Keratinocyte (primary cell): Measurements from ENCODE around the gene PTPRN2. TPM values are rescaled to one million over a fixed set of nuclear protein-coding genes. Genes with fewer than 3 reads are reported as not detected.

ENCODE experiments used
- DNase-seq: peaks from one replicate; pipeline ENCODE4 v3.0.0-alpha.2; 2011; ENCODE audit warnings: low read depth, missing footprints, low spot score
- FAIRE-seq: peaks from 2 replicates; lab custom pipeline; 2011; peaks lifted over from hg19 to GRCh38; lab: Jason Lieb, UNC
- H2AFZ ChIP-seq: 2 replicates; pipeline ENCODE4 v1.6.0; 2012; ENCODE audit warnings: low read length, control low read depth, inconsistent platforms; ENCODE audit not compliant: control insufficient read depth
- H3K27ac ChIP-seq: 2 replicates; pipeline ENCODE4 v1.5.1; 2011; ENCODE audit warnings: low read length; ENCODE audit not compliant: control insufficient read depth, insufficient read depth
- H3K27me3 ChIP-seq: 3 replicates; pipeline ENCODE4 v1.6.0; 2011; ENCODE audit warnings: low read length; ENCODE audit not compliant: control insufficient read depth, insufficient read depth; ENCODE audit errors: extremely low read depth
- H3K36me3 ChIP-seq, 2 experiments: 2 replicates in 1 of 2; 3 replicates in 1 of 2; pipeline ENCODE4 v1.5.1; 2011; ENCODE audit warnings: low read length in 2 of 2, mild to moderate bottlenecking in 1 of 2; ENCODE audit not compliant: control insufficient read depth in 2 of 2, insufficient read depth in 2 of 2; ENCODE audit errors: extremely low read depth in 1 of 2
- H3K4me1 ChIP-seq: 3 replicates; pipeline ENCODE4 v1.5.1; 2011; ENCODE audit warnings: low read length; ENCODE audit not compliant: control insufficient read depth, insufficient read depth; ENCODE audit errors: extremely low read depth
- H3K4me2 ChIP-seq: 3 replicates; pipeline ENCODE4 v1.6.0; 2011; ENCODE audit warnings: low read depth, low read length; ENCODE audit not compliant: control insufficient read depth, insufficient read depth; ENCODE audit errors: extremely low read depth
- H3K4me3 ChIP-seq, 3 experiments: fragments of 200-600 bp in 1 of 3; sonication (generic) in 1 of 3; 2 replicates in 2 of 3; 3 replicates in 1 of 3; pipeline ENCODE4 v1.5.1; 2011 to 2016; ENCODE audit warnings: low read length in 3 of 3, mild to moderate bottlenecking in 3 of 3, control low read depth in 2 of 3, inconsistent platforms in 1 of 3, low read depth in 1 of 3, mixed read lengths in 1 of 3, mixed run types in 1 of 3, moderate library complexity in 1 of 3; ENCODE audit not compliant: control insufficient read depth in 2 of 3, insufficient read depth in 2 of 3; ENCODE audit errors: extremely low read depth in 1 of 3
- H3K79me2 ChIP-seq: 2 replicates; pipeline ENCODE4 v1.6.0; 2012; ENCODE audit warnings: low read length; ENCODE audit not compliant: control insufficient read depth, insufficient read depth
- H3K9ac ChIP-seq: 3 replicates; pipeline ENCODE4 v1.6.0; 2011; ENCODE audit warnings: low read length; ENCODE audit not compliant: control insufficient read depth, insufficient read depth; ENCODE audit errors: extremely low read depth
- H3K9me1 ChIP-seq: 3 replicates; pipeline ENCODE4 v1.6.0; 2011; ENCODE audit warnings: low read length; ENCODE audit not compliant: control insufficient read depth, insufficient read depth; ENCODE audit errors: extremely low read depth
- H3K9me3 ChIP-seq: 2 replicates; pipeline ENCODE4 v1.5.1; 2012; ENCODE audit warnings: low read depth, low read length; ENCODE audit not compliant: control insufficient read depth
- H4K20me1 ChIP-seq: 3 replicates; pipeline ENCODE4 v1.6.0; 2011; ENCODE audit warnings: low read length; ENCODE audit not compliant: control insufficient read depth, insufficient read depth; ENCODE audit errors: extremely low read depth
- EZH2 ChIP-seq: IDR thresholded peaks from one replicate; pipeline ENCODE4 v1.6.1; 2012; ENCODE audit warnings: inconsistent platforms, mild to moderate bottlenecking, low read length, moderate library complexity
- dilution Hi-C: fragments of 300-500 bp; cut with MboI; formaldehyde crosslinking; loops from one replicate; pipeline ENCODE4 v1.7.0; 2020; ENCODE audit warnings: low sequenced_read_pairs; ENCODE audit not compliant: extremely low pct_ligation_motif_present
- polyA plus RNA-seq, 5 experiments: library from polyadenylated mRNA; depleted of rRNA in 3 of 5; stranded (reverse) in 3 of 5; stranded (forward) in 1 of 5; unstranded in 1 of 5; fragments of >200 nt; gene quantifications; 1 replicate in 1 of 5; 2 replicates in 3 of 5; 3 replicates in 1 of 5; pipeline versions ENCODE4 v1.2.1 to v1.2.3, GENCODE V29; 2011 to 2012; ENCODE audit warnings: missing spikeins in 2 of 5, low read depth in 1 of 5, low replicate concordance in 1 of 5
- TF ChIP-seq, protein P1 (sequence below), 3 experiments: IDR thresholded peaks in 1 of 3; conservative IDR thresholded peaks in 1 of 3; optimal IDR thresholded peaks in 1 of 3; 2 replicates in 2 of 3; 3 replicates in 1 of 3; pipeline versions ENCODE3 to v1.5.1; 2011; ENCODE audit warnings: low read length in 3 of 3, mild to moderate bottlenecking in 3 of 3, moderate library complexity in 2 of 3, control low read depth in 1 of 3, inconsistent platforms in 1 of 3; ENCODE audit not compliant: insufficient read depth in 2 of 3; ENCODE audit errors: extremely low read depth in 1 of 3

The PTPRN2 gene
- polyA plus RNA-seq, 1 donor (not counting 4 experiments of a cell fraction or from before 2014, with no cell fraction given), result not detected

- H3K79me2 ChIP-seq, result no peaks in the 10 kb centered on the region
- no peak overlapping the region for H3K27ac ChIP-seq
- peaks cover 19% of the 10 kb centered on the region for H3K9me3 ChIP-seq
- H3K27me3 ChIP-seq, result peaks cover 3% of the 10 kb centered on the region
- dilution Hi-C loops, result no loop called here
- TF ChIP-seq EZH2, result no peak
- TF ChIP-seq, protein P1, sequence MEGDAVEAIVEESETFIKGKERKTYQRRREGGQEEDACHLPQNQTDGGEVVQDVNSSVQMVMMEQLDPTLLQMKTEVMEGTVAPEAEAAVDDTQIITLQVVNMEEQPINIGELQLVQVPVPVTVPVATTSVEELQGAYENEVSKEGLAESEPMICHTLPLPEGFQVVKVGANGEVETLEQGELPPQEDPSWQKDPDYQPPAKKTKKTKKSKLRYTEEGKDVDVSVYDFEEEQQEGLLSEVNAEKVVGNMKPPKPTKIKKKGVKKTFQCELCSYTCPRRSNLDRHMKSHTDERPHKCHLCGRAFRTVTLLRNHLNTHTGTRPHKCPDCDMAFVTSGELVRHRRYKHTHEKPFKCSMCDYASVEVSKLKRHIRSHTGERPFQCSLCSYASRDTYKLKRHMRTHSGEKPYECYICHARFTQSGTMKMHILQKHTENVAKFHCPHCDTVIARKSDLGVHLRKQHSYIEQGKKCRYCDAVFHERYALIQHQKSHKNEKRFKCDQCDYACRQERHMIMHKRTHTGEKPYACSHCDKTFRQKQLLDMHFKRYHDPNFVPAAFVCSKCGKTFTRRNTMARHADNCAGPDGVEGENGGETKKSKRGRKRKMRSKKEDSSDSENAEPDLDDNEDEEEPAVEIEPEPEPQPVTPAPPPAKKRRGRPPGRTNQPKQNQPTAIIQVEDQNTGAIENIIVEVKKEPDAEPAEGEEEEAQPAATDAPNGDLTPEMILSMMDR (optimal IDR thresholded peaks at IDR 0.05 in 1 of 3, IDR thresholded peaks at IDR 0.05 in 1 of 3, conservative IDR thresholded peaks at IDR 0.05 in 1 of 3; ENCODE audit: extremely low read depth in 1 of 3, insufficient read depth in 2 of 3, low read length in 3 of 3), result no peak
- H3K4me1 ChIP-seq, result no peaks in the 10 kb centered on the region
- H3K36me3 ChIP-seq, result no peaks in the 10 kb centered on the region
- DNase-seq (no peak), FAIRE-seq (no peak)
- H3K4me2 ChIP-seq, result no peak overlapping the region
- no peak overlapping the region for H3K4me3 ChIP-seq
- no peaks in the 10 kb centered on the region for H3K9me1 ChIP-seq
- H2AFZ ChIP-seq, result no peak overlapping the region
- H3K9ac ChIP-seq, result no peak overlapping the region
- no peaks in the 10 kb centered on the region for H4K20me1 ChIP-seq
These were observed 81.9 kb downstream of the PTPRN2 start for GRCh38 chr7:158505683-158506082.

- peaks cover 3% of the 10 kb centered on the region for H3K27me3 ChIP-seq
- dilution Hi-C loops, result no loop called here
- no peak overlapping the region for H3K4me3 ChIP-seq
- no peak overlapping the region for H3K4me2 ChIP-seq
- TF ChIP-seq, protein P1 (optimal IDR thresholded peaks at IDR 0.05 in 1 of 3, IDR thresholded peaks at IDR 0.05 in 1 of 3, conservative IDR thresholded peaks at IDR 0.05 in 1 of 3; ENCODE audit: extremely low read depth in 1 of 3, insufficient read depth in 2 of 3, low read length in 3 of 3), result no peak
- no peak for TF ChIP-seq EZH2
- no peak for FAIRE-seq
- H3K9me1 ChIP-seq, result no peaks in the 10 kb centered on the region
- no peak overlapping the region for H2AFZ ChIP-seq
- no peaks in the 10 kb centered on the region for H3K36me3 ChIP-seq
- H3K79me2 ChIP-seq, result no peaks in the 10 kb centered on the region
- H3K4me1 ChIP-seq, result no peaks in the 10 kb centered on the region
- no peak overlapping the region for H3K9ac ChIP-seq
- DNase-seq, result no peak
- H3K27ac ChIP-seq, result no peak overlapping the region
- no peaks in the 10 kb centered on the region for H4K20me1 ChIP-seq
- H3K9me3 ChIP-seq, result peaks cover 12% of the 10 kb centered on the region
These were observed 85.4 kb downstream of the PTPRN2 start for GRCh38 chr7:158502068-158502750.
